Smooth muscle cell (in vitro differentiated cells): ENCODE measurements around the gene ENTPD8. TPM values are rescaled to one million over a fixed set of nuclear protein-coding genes. Genes with fewer than 3 reads are reported as not detected.

Source experiments
- DNase-seq: peaks from one replicate; lab custom pipeline; 2025; ENCODE audit not compliant: unreplicated experiment; lab: John Stamatoyannopoulos, UW
- H2AFZ ChIP-seq: fragments of 200-600 bp; sonication (generic); 2 replicates; pipeline ENCODE4 v1.6.0; 2016; ENCODE audit warnings: antibody characterized with exemption, low read depth, mild to moderate bottlenecking
- H3F3A ChIP-seq: fragments of 200-600 bp; sonication (generic); 2 replicates; pipeline ENCODE4 v1.6.0; 2017; ENCODE audit warnings: antibody characterized with exemption, low read depth
- H3K27ac ChIP-seq: fragments of 200-600 bp; sonication (generic); 2 replicates; pipeline ENCODE4 v1.5.1; 2016; ENCODE audit warnings: low read depth, mild to moderate bottlenecking
- H3K27me3 ChIP-seq: fragments of 200-600 bp; sonication (generic); 2 replicates; pipeline ENCODE4 v1.6.1; 2016; ENCODE audit warnings: low read depth, mild to moderate bottlenecking
- H3K36me3 ChIP-seq: fragments of 200-600 bp; sonication (generic); 2 replicates; pipeline ENCODE4 v1.5.1; 2016; ENCODE audit warnings: low read depth
- H3K4me1 ChIP-seq: fragments of 200-600 bp; sonication (generic); 2 replicates; pipeline ENCODE4 v1.5.1; 2016; ENCODE audit warnings: low read depth
- H3K4me2 ChIP-seq: fragments of 200-600 bp; sonication (generic); 2 replicates; pipeline ENCODE4 v1.6.0; 2016; ENCODE audit warnings: mild to moderate bottlenecking
- H3K4me3 ChIP-seq: fragments of 200-600 bp; sonication (generic); 2 replicates; pipeline ENCODE4 v1.5.1; 2016; ENCODE audit warnings: mild to moderate bottlenecking
- H3K79me2 ChIP-seq: fragments of 200-600 bp; sonication (generic); 2 replicates; pipeline ENCODE4 v1.6.0; 2016; ENCODE audit warnings: low read depth, mild to moderate bottlenecking
- H3K9ac ChIP-seq: fragments of 200-600 bp; sonication (generic); 2 replicates; pipeline ENCODE4 v1.6.0; 2016; ENCODE audit warnings: low read depth
- H3K9me3 ChIP-seq: fragments of 200-600 bp; sonication (generic); replicated peaks from 2 replicates; pipeline ENCODE4 v1.5.1; 2016; ENCODE audit warnings: low read depth
- H4K20me1 ChIP-seq: fragments of 200-600 bp; sonication (generic); 2 replicates; pipeline ENCODE4 v1.6.0; 2016; ENCODE audit warnings: low read depth
- WGBS: methylation state at CpG from one replicate; pipeline ENCODE4 v1.1.7; 2016; ENCODE audit warnings: low lambda C conversion rate; 5-methylcytosine and 5-hydroxymethylcytosine counted together
- polyA plus RNA-seq: library from polyadenylated mRNA; unstranded; fragments of >200 nt; fragmentation: Nextera tagmentation; extraction: Ambion mirVana; gene quantifications from 2 replicates; pipeline ENCODE4 v1.2.1, GENCODE V29; 2016
- total RNA-seq: library from RNA; depleted of rRNA; stranded (reverse); fragments of >200 nt; gene quantifications from 2 replicates; pipeline ENCODE4 v1.2.3, GENCODE V29; 2014
- TF ChIP-seq, protein P1 (sequence below): fragments of 200-600 bp; sonication (generic); IDR thresholded peaks from 2 replicates; pipeline ENCODE4 v1.5.1; 2017; ENCODE audit warnings: borderline replicate concordance, mild to moderate bottlenecking, antibody characterized with exemption; ENCODE audit not compliant: insufficient read depth, poor library complexity, severe bottlenecking

Gene ENTPD8
- total and polyA plus RNA-seq, 2 experiments from 2014 or later, result not detected

DNA sequence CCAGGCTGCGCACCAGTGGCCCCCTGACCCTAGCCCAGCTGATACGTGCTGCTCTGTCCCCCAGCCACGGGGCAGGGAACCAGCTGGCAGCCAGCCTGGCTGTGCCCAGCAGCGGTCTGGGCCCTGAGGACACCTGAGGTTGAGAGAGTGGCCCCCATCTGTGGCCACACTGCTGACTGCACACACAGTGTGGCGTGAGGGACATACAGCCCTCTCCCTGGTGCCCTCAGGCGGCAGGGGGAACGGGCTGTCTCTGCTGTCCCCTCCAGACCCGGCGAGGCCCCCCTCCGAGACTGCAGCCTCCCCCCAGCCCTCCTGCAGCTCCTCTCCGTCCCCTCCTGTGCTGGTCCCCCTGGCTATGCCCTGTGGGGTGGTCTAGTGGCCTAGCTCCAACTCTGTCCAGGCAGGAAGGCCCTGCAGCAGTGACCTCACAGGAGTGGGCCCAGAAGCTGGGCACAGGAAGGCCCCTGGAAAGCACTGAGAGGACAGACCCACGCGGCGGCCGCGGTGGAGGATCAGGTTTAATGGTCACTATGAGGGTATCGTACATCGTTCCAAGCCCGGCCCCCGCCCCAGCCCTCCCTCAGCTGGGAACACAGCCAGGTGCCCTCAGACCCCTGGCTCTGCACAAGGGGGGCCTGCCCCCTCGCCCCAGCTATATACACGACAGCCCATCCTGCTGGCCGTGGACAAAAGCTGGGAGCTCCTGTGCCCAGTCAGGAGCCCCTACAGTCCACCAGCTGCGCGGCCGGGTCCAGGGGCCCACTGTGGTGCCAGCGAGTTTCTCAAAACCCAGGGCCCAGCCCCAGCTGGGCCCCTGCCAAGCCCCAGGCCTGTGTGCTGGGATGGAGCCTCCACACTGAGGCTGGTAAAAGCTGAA, 6.8 kb upstream of the ENTPD8 start:
- Histone ChIP-seq H3K79me2 (no peaks in the 10 kb centered on the region), H3K36me3 (no peaks in the 10 kb centered on the region), H4K20me1 (no peaks in the 10 kb centered on the region), H3K9ac (no peak overlapping the region), H3F3A (peaks cover 6% of the 10 kb centered on the region), H3K4me2 (no peak overlapping the region), H3K4me1 (no peaks in the 10 kb centered on the region), H3K27ac (no peak overlapping the region), H3K4me3 (no peak overlapping the region), H2AFZ (no peak overlapping the region), H3K9me3 (no peaks in the 10 kb centered on the region), H3K27me3 (no peaks in the 10 kb centered on the region)
- 98% methylated on average over 26 of the region's 27 CpGs for WGBS
- TF ChIP-seq, protein P1, sequence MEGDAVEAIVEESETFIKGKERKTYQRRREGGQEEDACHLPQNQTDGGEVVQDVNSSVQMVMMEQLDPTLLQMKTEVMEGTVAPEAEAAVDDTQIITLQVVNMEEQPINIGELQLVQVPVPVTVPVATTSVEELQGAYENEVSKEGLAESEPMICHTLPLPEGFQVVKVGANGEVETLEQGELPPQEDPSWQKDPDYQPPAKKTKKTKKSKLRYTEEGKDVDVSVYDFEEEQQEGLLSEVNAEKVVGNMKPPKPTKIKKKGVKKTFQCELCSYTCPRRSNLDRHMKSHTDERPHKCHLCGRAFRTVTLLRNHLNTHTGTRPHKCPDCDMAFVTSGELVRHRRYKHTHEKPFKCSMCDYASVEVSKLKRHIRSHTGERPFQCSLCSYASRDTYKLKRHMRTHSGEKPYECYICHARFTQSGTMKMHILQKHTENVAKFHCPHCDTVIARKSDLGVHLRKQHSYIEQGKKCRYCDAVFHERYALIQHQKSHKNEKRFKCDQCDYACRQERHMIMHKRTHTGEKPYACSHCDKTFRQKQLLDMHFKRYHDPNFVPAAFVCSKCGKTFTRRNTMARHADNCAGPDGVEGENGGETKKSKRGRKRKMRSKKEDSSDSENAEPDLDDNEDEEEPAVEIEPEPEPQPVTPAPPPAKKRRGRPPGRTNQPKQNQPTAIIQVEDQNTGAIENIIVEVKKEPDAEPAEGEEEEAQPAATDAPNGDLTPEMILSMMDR, result no peak
- no peak for DNase-seq

DNA sequence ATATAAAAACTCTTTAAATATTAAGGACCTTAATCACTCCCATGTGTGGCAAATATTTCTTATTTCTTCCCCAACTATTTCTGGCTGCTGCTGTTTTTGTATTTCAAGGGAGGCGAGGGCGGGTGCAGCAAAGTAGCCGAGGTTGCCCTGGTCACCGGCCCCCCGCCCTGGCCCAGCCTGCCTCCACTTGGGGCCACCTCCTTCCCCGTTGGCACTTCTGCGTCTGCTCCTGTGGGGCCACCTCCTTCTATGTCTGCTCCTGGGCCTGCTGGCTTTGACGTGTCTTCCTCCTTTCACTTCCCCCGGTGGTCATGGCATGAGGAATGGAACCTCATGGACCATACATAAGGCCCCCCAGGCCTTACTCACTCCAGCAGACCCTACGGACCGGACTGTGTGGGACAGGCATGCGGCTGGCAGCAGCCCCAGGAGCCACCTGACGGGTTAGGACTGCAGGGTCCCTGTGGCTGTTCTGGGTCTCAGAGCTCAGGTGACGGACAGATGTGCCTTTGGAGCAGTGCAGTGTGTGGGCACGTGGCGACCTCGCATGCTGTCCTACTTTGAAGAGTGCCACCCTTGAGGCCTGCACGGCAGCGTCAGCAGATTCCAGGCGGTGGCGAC, 5.8 kb upstream of the ENTPD8 start:
- Histone ChIP-seq H3K9ac (no peak overlapping the region), H3K27me3 (no peaks in the 10 kb centered on the region), H2AFZ (no peak overlapping the region), H3K36me3 (no peaks in the 10 kb centered on the region), H4K20me1 (no peaks in the 10 kb centered on the region), H3K4me1 (no peaks in the 10 kb centered on the region), H3K4me3 (no peak overlapping the region), H3K79me2 (no peaks in the 10 kb centered on the region), H3K4me2 (no peak overlapping the region), H3F3A (peaks cover 6% of the 10 kb centered on the region), H3K27ac (no peak overlapping the region), H3K9me3 (no peaks in the 10 kb centered on the region)
- TF ChIP-seq, protein P1, result no peak
- no peak for DNase-seq
- 92% methylated on average over 21 of the region's 21 CpGs for WGBS

DNA sequence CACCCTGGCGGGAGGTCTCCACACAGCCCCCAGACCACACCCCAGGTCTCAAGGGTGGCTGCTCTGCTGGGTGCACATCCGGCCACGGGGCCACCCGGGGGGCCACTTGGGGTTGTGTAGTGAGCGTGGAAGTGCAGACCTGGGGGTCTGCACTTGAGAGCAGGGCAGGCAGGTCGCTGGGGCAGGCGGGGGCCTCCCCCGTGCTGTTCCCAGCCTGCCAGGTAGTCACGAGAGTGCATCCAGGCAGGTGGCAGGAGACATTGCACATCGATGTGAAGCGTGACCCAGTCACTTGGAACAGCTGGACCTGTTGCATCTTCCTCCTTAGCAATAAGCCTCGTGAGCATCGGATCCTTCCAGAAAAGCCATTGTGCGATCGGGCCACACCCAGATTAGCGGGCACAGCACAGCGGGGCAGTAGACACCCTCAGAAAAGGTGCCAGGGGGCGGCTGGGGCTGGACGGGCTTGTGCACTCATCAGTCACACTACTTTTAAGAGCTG, 4.8 kb upstream of the ENTPD8 start:
- Histone ChIP-seq H3F3A (peaks cover 6% of the 10 kb centered on the region), H3K4me1 (no peaks in the 10 kb centered on the region), H3K9me3 (no peaks in the 10 kb centered on the region), H3K4me2 (no peak overlapping the region), H3K9ac (no peak overlapping the region), H3K27me3 (no peaks in the 10 kb centered on the region), H3K79me2 (no peaks in the 10 kb centered on the region), H3K27ac (no peak overlapping the region), H3K36me3 (no peaks in the 10 kb centered on the region), H4K20me1 (no peaks in the 10 kb centered on the region), H3K4me3 (no peak overlapping the region), H2AFZ (no peak overlapping the region)
- no peak for DNase-seq
- 84% methylated on average over 19 of the region's 19 CpGs for WGBS
- TF ChIP-seq, protein P1, result no peak
